HepG2 (cell line): ENCODE measurements around the gene DNMT3A. TPM values are rescaled to one million over a fixed set of nuclear protein-coding genes. Genes with fewer than 3 reads are reported as not detected.

Experiments used
- ATAC-seq: fragments of 200-7000 bp; cut with Tn5 transposase; 3 replicates; pipeline ENCODE4 v1.9.1; 2020; ENCODE audit warnings: mild to moderate bottlenecking, moderate library complexity
- BruUV-seq: library from RNA; stranded (reverse); fragments of 400-500 nt; replicated peaks from 2 replicates; lab custom pipeline; 2021; lab: Mats Ljungman, UMichigan
- CTCF ChIA-PET: fragments of 300-600 bp; formaldehyde crosslinking; extraction: SDS; loops from one replicate; lab custom pipeline; 2021; ENCODE audit warnings: low total read pairs, inconsistent platforms, low intra/inter-chr PET ratio; lab: Yijun Ruan, JAX
- POLR2A ChIA-PET: fragments of 350-600 bp; sonication (Branson Sonifier 250); formaldehyde crosslinking; loops from one replicate; lab custom pipeline; 2020; ENCODE audit warnings: antibody characterized with exemption, inconsistent platforms; lab: Yijun Ruan, JAX
- DNase-seq: peaks from one replicate; pipeline ENCODE4 v3.0.0-alpha.2; 2015; ENCODE audit warnings: low spot score
- FAIRE-seq: peaks from 3 replicates; lab custom pipeline; 2011; peaks lifted over from hg19 to GRCh38; lab: Jason Lieb, UNC
- H2AFZ ChIP-seq: one replicate; pipeline ENCODE4 v1.6.1; 2011; ENCODE audit warnings: low read length, inconsistent platforms
- H3K27ac ChIP-seq: fragments of 300-600 bp; 3 replicates; pipeline ENCODE4 v1.8.0; 2011; ENCODE audit warnings: mixed run types, mild to moderate bottlenecking, mixed read lengths, low read length, inconsistent platforms; ENCODE audit not compliant: insufficient read depth; ENCODE audit errors: extremely low read length
- H3K27me3 ChIP-seq, 2 experiments: fragments of 200-600 bp in 1 of 2; 2 replicates in 1 of 2; 3 replicates in 1 of 2; pipeline versions ENCODE4 v1.6.0 to v1.8.0; 2011; ENCODE audit warnings: low read length in 2 of 2, mild to moderate bottlenecking in 2 of 2, moderate library complexity in 2 of 2, inconsistent platforms in 1 of 2; ENCODE audit not compliant: insufficient read depth in 2 of 2, control insufficient read depth in 1 of 2
- H3K36me3 ChIP-seq, 2 experiments: fragments of 200-600 bp in 1 of 2; replicated peaks in 1 of 2; 2 replicates in 1 of 2; 3 replicates in 1 of 2; pipeline versions ENCODE4 v1.5.1 to v1.8.0; 2011; ENCODE audit warnings: low read length in 2 of 2, inconsistent platforms in 1 of 2; ENCODE audit not compliant: insufficient read depth in 2 of 2, control insufficient read depth in 1 of 2
- H3K4me1 ChIP-seq: 2 replicates; pipeline ENCODE4 v1.5.1; 2012; ENCODE audit warnings: low read length, inconsistent platforms; ENCODE audit not compliant: insufficient read depth
- H3K4me2 ChIP-seq: 2 replicates; pipeline ENCODE4 v1.6.0; 2011; ENCODE audit warnings: low read depth, low read length, inconsistent platforms
- H3K4me3 ChIP-seq, 3 experiments: fragments of 200-600 bp in 1 of 3; sonication (generic), shearing (Covaris generic) in 1 of 3; replicated peaks in 1 of 3; 2 replicates each; pipeline ENCODE4 v1.5.1; 2011 to 2016; ENCODE audit warnings: low read length in 3 of 3, inconsistent platforms in 2 of 3, low read depth in 2 of 3, mild to moderate bottlenecking in 2 of 3, control low read depth in 1 of 3, mixed read lengths in 1 of 3; ENCODE audit not compliant: insufficient read depth in 1 of 3
- H3K79me2 ChIP-seq: one replicate; pipeline ENCODE4 v1.6.1; 2011; ENCODE audit warnings: low read length, inconsistent platforms; ENCODE audit not compliant: insufficient read depth
- H3K9ac ChIP-seq: 2 replicates; pipeline ENCODE4 v1.6.0; 2011; ENCODE audit warnings: mild to moderate bottlenecking, low read depth, low read length, inconsistent platforms; ENCODE audit not compliant: insufficient read depth
- H3K9me3 ChIP-seq: 2 replicates; pipeline ENCODE4 v1.5.1; 2012; ENCODE audit warnings: mild to moderate bottlenecking, low read length
- H4K20me1 ChIP-seq: 2 replicates; pipeline ENCODE4 v1.6.0; 2011; ENCODE audit warnings: inconsistent platforms, mild to moderate bottlenecking, low read length, moderate library complexity; ENCODE audit not compliant: insufficient read depth
- CENPT ChIP-seq: sonication (generic); formaldehyde crosslinking; IDR thresholded peaks from 2 replicates; pipeline ENCODE4 v1.8.0; 2022; ENCODE audit warnings: low read depth, mild to moderate bottlenecking, moderate library complexity, missing genetic modification reagents
- GLI4 ChIP-seq: sonication (generic); formaldehyde crosslinking; IDR thresholded peaks from 2 replicates; pipeline ENCODE4 v1.5.1; 2020; ENCODE audit warnings: missing genetic modification reagents, mild to moderate bottlenecking, moderate library complexity, borderline replicate concordance
- IRF2 ChIP-seq: IDR thresholded peaks from 2 replicates; pipeline ENCODE4 v1.6.1; 2018; ENCODE audit warnings: missing genetic modification reagents, missing compliant biosample characterization
- KMT2B ChIP-seq: IDR thresholded peaks from 2 replicates; pipeline ENCODE4 v1.6.1; 2016; ENCODE audit warnings: missing genetic modification reagents, missing compliant biosample characterization
- RBFOX2 ChIP-seq: fragments of 200-400 bp; formaldehyde crosslinking; IDR thresholded peaks from 2 replicates; pipeline ENCODE4 v1.6.1; 2017; ENCODE audit warnings: low read depth, mild to moderate bottlenecking, low read length
- SALL1 ChIP-seq: sonication (generic); formaldehyde crosslinking; IDR thresholded peaks from 2 replicates; pipeline ENCODE4 v1.8.0; 2022; ENCODE audit warnings: mild to moderate bottlenecking, missing genetic modification reagents
- SMAD1 ChIP-seq: sonication (generic); formaldehyde crosslinking; IDR thresholded peaks from 2 replicates; pipeline ENCODE4 v1.4.0; 2020; ENCODE audit warnings: missing genetic modification reagents, low read depth, mild to moderate bottlenecking, borderline replicate concordance
- ZNF180 ChIP-seq: sonication (generic); formaldehyde crosslinking; IDR thresholded peaks from 2 replicates; pipeline ENCODE4 v1.4.0; 2020; ENCODE audit warnings: low read depth, missing genetic modification reagents, borderline replicate concordance
- ZNF264 ChIP-seq: sonication (generic); formaldehyde crosslinking; IDR thresholded peaks from 2 replicates; pipeline ENCODE4 v1.4.0; 2020; ENCODE audit warnings: missing genetic modification reagents
- ZNF672 ChIP-seq: sonication (generic); formaldehyde crosslinking; IDR thresholded peaks from 2 replicates; pipeline ENCODE4 v1.8.1; 2022; ENCODE audit warnings: missing genetic modification reagents
- ZSCAN9 ChIP-seq: IDR thresholded peaks from 2 replicates; pipeline ENCODE4 v1.6.1; 2016; ENCODE audit warnings: borderline replicate concordance
- WGBS: methylation state at CpG from one replicate; pipeline ENCODE4 v1.1.6; 2017; ENCODE audit warnings: low lambda C conversion rate; 5-methylcytosine and 5-hydroxymethylcytosine counted together
- in situ Hi-C: cut with HindIII; loops from 2 replicates; pipeline ENCODE4 v1.10.0; 2017; ENCODE audit warnings: low pct_unique_long_range_greater_than_20kb; ENCODE audit not compliant: extremely low pct_ligation_motif_present
- intact Hi-C: fragments of 100-400 bp; cut with micrococcal nuclease; formaldehyde crosslinking; loops from one replicate; pipeline ENCODE4 v1.10.0; 2022; ENCODE audit not compliant: unreplicated experiment
- polyA plus RNA-seq, 8 experiments: library from polyadenylated mRNA; depleted of rRNA in 3 of 8; stranded (reverse) in 7 of 8; unstranded in 1 of 8; fragments of >200 nt; fragmentation: Illumina TruSeq in 4 of 8; extraction: Trizol in 4 of 8; gene quantifications; 2 replicates each; pipeline versions ENCODE4 v1.2.1 to v1.2.3, GENCODE V29; 2011 to 2016; ENCODE audit warnings: low read depth in 4 of 8, missing spikeins in 1 of 8, mixed read lengths in 1 of 8; ENCODE audit not compliant: insufficient read depth in 1 of 8
- total RNA-seq, 5 experiments: library from RNA; depleted of rRNA; stranded (reverse); fragments of >200 nt; fragmentation: Illumina TruSeq; extraction: Trizol; gene quantifications; 2 replicates each; pipeline ENCODE4 v1.2.3, GENCODE V29; 2016; ENCODE audit warnings: low read depth in 1 of 5
- TF ChIP-seq, protein P1 (sequence below): IDR thresholded peaks from 2 replicates; pipeline ENCODE4 v1.6.1; 2016; ENCODE audit warnings: control low read depth
- TF ChIP-seq, protein P2 (sequence below), 2 experiments: fragments of 450-650 bp in 1 of 2; sonication (generic) in 1 of 2; formaldehyde crosslinking in 1 of 2; IDR thresholded peaks; 2 replicates each; pipeline versions ENCODE4 v1.6.1 to v1.8.0; 2016 to 2022; ENCODE audit warnings: antibody characterized with exemption in 1 of 2, mild to moderate bottlenecking in 1 of 2, missing genetic modification reagents in 1 of 2
- TF ChIP-seq, protein P3 (sequence below): sonication (generic); formaldehyde crosslinking; IDR thresholded peaks from 2 replicates; pipeline ENCODE4 v1.4.0; 2020; ENCODE audit warnings: missing genetic modification reagents, low read depth, mild to moderate bottlenecking, borderline replicate concordance

DNMT3A gene
- total and polyA plus RNA-seq, 2 of the 13 experiments (the other 11 are each of a cell fraction or from before 2014, with no cell fraction given): 14.7 to 29.1 TPM

DNA sequence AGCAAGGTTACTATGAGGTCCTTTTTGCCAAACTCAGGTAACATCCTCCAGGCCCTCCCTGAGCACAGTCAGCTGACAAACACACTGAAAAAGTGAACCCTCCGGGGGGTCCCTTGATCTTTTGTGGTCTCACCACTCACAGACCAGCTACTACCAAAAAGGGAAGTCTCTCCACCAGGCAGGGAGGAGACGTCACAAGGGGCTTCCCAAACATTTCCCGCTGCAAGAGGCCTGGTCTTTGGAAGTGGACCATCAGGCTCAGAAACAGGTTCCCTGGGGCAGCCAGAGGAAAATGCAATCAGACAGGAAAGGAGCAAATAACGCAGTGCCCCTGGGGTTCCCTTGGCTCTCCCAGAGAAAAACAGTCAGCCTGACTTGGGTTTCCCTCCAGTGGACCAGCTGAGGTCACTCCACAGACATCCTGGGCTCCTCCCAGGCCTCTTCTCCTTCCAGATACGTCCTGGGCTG lies 134.6 kb downstream of the DNMT3A start:
- Histone ChIP-seq H3K9ac (no peak overlapping the region), H3K79me2 (no peaks in the 10 kb centered on the region), H4K20me1 (no peaks in the 10 kb centered on the region), H3K27me3 (peaks cover 1 to 14% of the 10 kb centered on the region in 2 experiments; a peak in 4 of 5 replicates), H2AFZ (no peak overlapping the region), H3K4me3 (no peak overlapping the region), H3K9me3 (no peaks in the 10 kb centered on the region), H3K4me2 (no peak overlapping the region), H3K36me3 (no peaks in the 10 kb centered on the region), H3K27ac (no peak overlapping the region), H3K4me1 (peaks cover 10% of the 10 kb centered on the region)
- CTCF ChIA-PET: no interaction called here
- DNase-seq (no peak), FAIRE-seq (no peak)
- POLR2A ChIA-PET: no interaction called here
- intact Hi-C loops (no loop called here), in situ Hi-C loops (no loop called here)
- 47% methylated on average over 5 of the region's 5 CpGs for WGBS
- TF ChIP-seq ZSCAN9 (CRISPR knock-in tag) (no peak), SMAD1 (no peak), ZNF180 (CRISPR knock-in tag) (no peak), SALL1 (no peak), GLI4 (no peak), IRF2 (CRISPR knock-in tag) (no peak), ZNF264 (no peak), CENPT (CRISPR knock-in tag) (no peak), KMT2B (CRISPR knock-in tag) (no peak), RBFOX2 (no peak), ZNF672 (no peak)
- TF ChIP-seq, protein P1, sequence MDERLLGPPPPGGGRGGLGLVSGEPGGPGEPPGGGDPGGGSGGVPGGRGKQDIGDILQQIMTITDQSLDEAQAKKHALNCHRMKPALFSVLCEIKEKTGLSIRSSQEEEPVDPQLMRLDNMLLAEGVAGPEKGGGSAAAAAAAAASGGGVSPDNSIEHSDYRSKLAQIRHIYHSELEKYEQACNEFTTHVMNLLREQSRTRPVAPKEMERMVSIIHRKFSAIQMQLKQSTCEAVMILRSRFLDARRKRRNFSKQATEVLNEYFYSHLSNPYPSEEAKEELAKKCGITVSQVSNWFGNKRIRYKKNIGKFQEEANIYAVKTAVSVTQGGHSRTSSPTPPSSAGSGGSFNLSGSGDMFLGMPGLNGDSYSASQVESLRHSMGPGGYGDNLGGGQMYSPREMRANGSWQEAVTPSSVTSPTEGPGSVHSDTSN (CRISPR knock-in tag): no peak
- TF ChIP-seq, protein P2, sequence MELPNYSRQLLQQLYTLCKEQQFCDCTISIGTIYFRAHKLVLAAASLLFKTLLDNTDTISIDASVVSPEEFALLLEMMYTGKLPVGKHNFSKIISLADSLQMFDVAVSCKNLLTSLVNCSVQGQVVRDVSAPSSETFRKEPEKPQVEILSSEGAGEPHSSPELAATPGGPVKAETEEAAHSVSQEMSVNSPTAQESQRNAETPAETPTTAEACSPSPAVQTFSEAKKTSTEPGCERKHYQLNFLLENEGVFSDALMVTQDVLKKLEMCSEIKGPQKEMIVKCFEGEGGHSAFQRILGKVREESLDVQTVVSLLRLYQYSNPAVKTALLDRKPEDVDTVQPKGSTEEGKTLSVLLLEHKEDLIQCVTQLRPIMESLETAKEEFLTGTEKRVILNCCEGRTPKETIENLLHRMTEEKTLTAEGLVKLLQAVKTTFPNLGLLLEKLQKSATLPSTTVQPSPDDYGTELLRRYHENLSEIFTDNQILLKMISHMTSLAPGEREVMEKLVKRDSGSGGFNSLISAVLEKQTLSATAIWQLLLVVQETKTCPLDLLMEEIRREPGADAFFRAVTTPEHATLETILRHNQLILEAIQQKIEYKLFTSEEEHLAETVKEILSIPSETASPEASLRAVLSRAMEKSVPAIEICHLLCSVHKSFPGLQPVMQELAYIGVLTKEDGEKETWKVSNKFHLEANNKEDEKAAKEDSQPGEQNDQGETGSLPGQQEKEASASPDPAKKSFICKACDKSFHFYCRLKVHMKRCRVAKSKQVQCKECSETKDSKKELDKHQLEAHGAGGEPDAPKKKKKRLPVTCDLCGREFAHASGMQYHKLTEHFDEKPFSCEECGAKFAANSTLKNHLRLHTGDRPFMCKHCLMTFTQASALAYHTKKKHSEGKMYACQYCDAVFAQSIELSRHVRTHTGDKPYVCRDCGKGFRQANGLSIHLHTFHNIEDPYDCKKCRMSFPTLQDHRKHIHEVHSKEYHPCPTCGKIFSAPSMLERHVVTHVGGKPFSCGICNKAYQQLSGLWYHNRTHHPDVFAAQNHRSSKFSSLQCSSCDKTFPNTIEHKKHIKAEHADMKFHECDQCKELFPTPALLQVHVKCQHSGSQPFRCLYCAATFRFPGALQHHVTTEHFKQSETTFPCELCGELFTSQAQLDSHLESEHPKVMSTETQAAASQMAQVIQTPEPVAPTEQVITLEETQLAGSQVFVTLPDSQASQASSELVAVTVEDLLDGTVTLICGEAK (IDR thresholded peaks at IDR 0.05): no peak
- TF ChIP-seq, protein P2 (CRISPR knock-in tag; IDR thresholded peaks at IDR 0.05): no peak
- TF ChIP-seq, protein P3, sequence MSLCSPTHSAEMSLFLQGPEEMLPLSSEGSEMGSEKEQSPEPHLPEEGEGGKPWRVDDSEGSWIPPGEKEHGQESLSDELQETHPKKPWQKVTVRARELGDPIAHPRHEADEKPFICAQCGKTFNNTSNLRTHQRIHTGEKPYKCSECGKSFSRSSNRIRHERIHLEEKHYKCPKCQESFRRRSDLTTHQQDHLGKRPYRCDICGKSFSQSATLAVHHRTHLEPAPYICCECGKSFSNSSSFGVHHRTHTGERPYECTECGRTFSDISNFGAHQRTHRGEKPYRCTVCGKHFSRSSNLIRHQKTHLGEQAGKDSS (CRISPR knock-in tag): no peak
- TF ChIP-seq, all 625 proteins: peak for 0
- BruUV-seq: no TSS peak
- no peak for ATAC-seq
